Coronary artery (tissue), 2 donors: Measurements from ENCODE around the gene OR14K1.
"Not testable (repeated sequence)": the region's sequence is repeated elsewhere in the genome, so short reads cannot be mapped to it uniquely, and the experiment has no call there.

Experiments used
- DNase-seq: peaks from one replicate; pipeline ENCODE4 v3.0.0-alpha.2; 2017; ENCODE audit warnings: low spot score
- H3K27ac ChIP-seq, 2 donors: fragments of 200-600 bp; sonication (generic); one replicate each; pipeline ENCODE4 v1.5.1; 2016 to 2019
- H3K4me3 ChIP-seq: fragments of 200-600 bp; sonication (generic); 2 replicates; pipeline ENCODE4 v1.5.1; 2016; ENCODE audit warnings: mild to moderate bottlenecking, moderate library complexity
- CTCF ChIP-seq: fragments of 200-600 bp; sonication (generic); IDR thresholded peaks from one replicate; pipeline ENCODE4 v1.5.1; 2019; ENCODE audit warnings: antibody characterized with exemption

The OR14K1 gene

GRCh38 chr1:247741756-247742155 is 3.3 kb downstream of the OR14K1 start:
- Histone ChIP-seq H3K4me3 (no peak overlapping the region), H3K27ac (no peak overlapping the region)
- TF ChIP-seq CTCF = no peak
- no peak for DNase-seq

GRCh38 chr1:247742215-247742760 is 3.9 kb downstream of the OR14K1 start:
- H3K4me3 ChIP-seq, H3K27ac ChIP-seq, DNase-seq: not testable (repeated sequence)

GRCh38 chr1:247746391-247746935 is 8.0 kb downstream of the OR14K1 start:
- no peak for DNase-seq
- Histone ChIP-seq H3K4me3 (no peak overlapping the region), H3K27ac (no peak overlapping the region)
- no peak for TF ChIP-seq CTCF

GRCh38 chr1:247747616-247748015 is 9.2 kb downstream of the OR14K1 start:
- DNase-seq = no peak
- Histone ChIP-seq H3K27ac (no peak overlapping the region), H3K4me3 (no peak overlapping the region)
- no peak for TF ChIP-seq CTCF

- DNase-seq = no peak
- TF ChIP-seq CTCF = no peak
- Histone ChIP-seq H3K4me3 (no peak within 1 kb of the TSS), H3K27ac (no peak within 1 kb of the TSS)
Measured at GRCh38 chr1:247748041-247748440, 9.6 kb downstream of the OR14K1 start, which contains the start of gene OR14A2. Gene OR14A2, minus strand, starts transcription at chr1:247748141.

GRCh38 chr1:247749870-247750269 is 11.5 kb downstream of the OR14K1 start:
- H3K4me3 ChIP-seq = no peak overlapping the region
- no peak for DNase-seq
- no peak overlapping the region for H3K27ac ChIP-seq

GRCh38 chr1:247754311-247754710 is 15.9 kb downstream of the OR14K1 start:
- not testable (repeated sequence) for H3K27ac ChIP-seq, H3K4me3 ChIP-seq, DNase-seq

More at GRCh38 chr1:247749870-247750269, 11.5 kb downstream of the OR14K1 start:
- TF ChIP-seq CTCF = no peak

GRCh38 chr1:247760456-247760855 is 22.0 kb downstream of the OR14K1 start, which contains the start of gene OR1C1:
Gene OR1C1, minus strand, starts transcription at chr1:247760556. Its CDS starts 2,150 bp downstream, at chr1:247758406.
- no peak for DNase-seq
- TF ChIP-seq CTCF = no peak
- H3K4me3 ChIP-seq = no peak within 1 kb of the TSS
- no peak within 1 kb of the TSS for H3K27ac ChIP-seq
